Measurements from ENCODE around the gene SLC6A19.

SLC6A19 gene

DNA sequence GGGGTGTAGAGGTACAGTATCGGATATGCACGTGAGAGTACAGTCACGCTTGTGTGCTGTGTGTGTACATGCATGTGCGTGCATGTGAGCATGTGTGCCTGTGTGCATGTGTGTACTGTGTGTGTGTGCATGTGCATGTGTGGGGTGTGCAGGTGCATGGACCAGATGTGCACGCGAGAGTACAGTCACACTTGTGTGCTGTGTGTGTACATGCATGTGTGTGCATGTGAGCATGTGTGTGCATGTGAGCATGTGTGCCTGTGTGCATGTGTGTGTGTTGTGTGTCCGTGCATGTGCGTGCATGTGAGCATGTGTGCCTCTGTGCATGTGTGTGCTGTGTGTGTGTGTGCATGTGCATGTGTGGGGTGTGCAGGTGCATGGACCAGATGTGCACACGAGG lies 10.3 kb downstream of the SLC6A19 start:
- DNase-seq, result no peak

DNA sequence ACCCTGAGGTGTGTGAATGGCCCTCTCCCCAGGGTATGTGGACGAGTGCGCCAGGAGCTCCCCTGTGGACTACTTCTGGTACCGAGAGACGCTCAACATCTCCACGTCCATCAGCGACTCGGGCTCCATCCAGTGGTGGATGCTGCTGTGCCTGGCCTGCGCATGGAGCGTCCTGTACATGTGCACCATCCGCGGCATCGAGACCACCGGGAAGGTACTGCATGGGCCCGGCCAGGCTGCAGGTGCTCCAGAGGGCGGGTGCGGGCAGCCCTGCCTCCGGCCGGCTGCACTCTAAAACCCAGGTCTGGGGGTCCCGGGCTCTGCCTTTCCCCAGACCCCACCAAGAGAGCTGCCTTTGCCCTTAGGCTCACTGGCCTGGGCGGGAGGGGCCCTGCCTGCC lies 10.9 kb downstream of the SLC6A19 start:
- no peak for DNase-seq

DNA sequence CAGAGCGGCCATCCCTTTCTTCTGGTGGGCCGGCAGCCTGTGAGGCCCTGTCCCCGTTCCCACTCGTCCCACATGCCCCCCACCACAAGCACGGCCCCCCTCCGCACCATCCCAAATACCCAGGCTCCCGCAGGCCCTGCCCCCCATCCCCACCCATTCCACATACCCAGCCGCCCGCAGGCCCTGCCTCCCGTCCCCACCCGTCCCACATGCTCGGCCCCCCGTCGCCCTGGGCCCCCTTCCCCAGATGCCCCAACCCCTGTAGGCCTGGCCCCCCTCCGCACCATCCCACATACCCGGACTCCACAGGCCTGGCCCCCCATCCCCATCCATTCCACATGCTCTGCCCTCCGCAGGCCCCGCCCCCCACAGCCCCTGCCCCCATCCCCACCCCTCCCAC lies 11.5 kb downstream of the SLC6A19 start:
- no peak for DNase-seq

DNA sequence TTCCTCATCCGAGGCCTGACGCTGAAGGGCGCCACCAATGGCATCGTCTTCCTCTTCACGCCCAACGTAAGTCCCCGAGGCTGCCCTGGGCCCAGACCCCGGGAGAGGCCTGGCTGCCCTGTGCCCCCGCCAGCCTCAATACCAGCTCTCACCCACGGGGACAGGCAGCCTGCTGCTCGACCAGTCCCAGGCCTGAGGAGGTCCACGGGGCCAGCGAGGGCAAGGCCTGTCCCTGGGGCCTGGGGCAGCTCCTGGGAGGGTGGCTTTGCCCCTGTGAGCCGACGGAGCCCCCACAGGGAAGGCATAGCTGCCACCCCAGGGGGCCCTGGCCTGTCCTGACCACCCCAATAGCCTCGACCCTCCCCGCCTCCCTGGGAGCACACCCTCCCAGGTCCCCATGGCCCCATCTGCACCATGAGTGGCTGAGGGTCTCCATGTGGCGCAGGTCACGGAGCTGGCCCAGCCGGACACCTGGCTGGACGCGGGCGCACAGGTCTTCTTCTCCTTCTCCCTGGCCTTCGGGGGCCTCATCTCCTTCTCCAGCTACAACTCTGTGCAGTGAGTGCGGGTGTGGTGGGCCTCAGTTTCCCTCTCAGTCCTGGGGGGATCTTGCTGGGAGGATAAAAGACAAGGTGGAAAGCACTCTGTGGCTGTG lies 12.2 kb downstream of the SLC6A19 start:
- DNase-seq, result no peak

DNA sequence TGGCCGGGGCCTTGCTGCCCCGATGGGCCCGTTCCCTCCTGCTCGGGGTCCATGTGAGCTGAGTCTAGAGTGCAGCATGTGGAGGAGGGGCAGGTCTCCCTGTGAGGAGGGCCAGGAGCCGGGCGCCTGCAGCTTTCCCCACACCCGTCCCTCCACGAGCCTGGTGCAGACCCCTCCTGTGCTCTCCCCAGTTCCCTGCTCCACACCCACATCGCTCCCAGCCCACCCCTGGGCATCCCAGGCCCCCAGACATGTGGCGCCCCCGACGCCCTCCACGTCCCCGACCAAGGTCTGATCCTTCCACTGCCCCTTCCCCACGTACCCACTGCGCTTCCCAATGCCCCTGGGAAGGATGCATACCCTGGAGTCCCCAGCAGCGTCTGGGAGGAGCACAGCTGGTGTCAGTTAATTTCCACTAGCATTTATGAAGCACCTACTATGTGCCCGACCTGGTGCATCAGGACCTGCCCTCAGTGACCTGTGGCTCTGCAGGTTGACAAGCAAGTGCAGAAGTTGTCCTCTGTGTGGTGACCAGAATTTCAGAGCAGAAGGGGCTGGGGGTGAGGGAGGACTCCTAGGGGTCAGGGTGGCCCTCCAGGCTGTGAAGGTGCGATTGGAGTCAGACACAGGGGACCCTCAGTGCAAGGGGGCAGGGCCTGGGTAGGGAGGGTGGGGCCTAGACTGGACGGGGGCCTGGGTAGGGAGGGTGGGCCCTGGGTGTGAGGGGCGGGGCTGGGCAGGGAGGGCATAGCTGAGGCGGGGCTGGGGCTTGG lies 13.0 kb downstream of the SLC6A19 start:
- no peak for DNase-seq

DNA sequence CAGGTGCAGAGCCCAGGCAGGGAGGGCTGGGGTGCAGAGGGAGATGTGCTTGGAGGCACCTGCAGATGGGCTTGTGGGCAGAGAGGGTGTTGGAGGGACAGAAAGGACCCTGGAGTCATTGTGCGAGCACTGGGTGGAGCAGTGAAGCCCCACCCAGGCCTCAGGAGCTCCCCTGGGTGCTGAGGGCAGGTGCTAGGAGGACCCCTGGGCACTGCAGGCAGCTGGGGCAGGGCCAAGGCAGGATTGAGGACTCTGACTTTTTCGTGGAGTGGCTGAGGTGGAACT lies 13.5 kb downstream of the SLC6A19 start:
- no peak for DNase-seq

DNA sequence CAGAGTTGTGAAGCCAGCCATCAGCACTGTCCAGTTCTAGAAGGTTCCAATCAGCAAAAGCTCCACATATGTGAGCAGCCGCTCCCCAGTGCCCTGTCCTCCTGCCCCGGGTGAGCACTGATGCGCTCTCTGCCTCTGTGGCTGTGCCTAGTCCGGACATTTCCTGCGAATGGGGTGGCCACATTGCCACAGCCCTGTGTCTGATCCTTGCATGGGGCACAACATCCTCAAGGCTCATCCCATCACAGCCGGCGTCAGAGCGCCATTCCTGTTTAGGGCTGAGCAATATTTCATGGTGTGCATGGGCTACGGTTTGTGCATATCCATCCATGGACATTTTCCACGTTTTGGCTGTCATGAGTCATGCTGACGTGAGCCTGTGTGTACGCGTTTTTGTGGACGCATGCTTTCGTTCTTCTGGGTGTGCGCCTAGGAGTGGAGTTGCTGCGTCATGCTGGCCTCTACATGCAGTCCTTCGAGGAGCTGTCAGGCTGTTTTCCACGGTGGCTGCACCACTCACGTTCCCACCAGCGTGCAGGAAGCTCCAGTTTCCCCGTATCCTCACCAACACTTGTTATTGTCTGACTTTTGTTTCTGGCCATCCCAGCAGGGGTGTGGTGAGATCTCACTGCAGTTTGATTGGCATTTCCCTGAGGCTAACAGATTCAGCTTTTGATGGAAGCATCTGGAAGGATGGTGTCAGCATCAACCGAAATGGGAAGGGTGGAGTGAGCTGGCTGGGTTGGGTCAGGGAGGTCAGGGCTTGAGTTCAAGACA lies 14.1 kb downstream of the SLC6A19 start:
- DNase-seq, result no peak

DNA sequence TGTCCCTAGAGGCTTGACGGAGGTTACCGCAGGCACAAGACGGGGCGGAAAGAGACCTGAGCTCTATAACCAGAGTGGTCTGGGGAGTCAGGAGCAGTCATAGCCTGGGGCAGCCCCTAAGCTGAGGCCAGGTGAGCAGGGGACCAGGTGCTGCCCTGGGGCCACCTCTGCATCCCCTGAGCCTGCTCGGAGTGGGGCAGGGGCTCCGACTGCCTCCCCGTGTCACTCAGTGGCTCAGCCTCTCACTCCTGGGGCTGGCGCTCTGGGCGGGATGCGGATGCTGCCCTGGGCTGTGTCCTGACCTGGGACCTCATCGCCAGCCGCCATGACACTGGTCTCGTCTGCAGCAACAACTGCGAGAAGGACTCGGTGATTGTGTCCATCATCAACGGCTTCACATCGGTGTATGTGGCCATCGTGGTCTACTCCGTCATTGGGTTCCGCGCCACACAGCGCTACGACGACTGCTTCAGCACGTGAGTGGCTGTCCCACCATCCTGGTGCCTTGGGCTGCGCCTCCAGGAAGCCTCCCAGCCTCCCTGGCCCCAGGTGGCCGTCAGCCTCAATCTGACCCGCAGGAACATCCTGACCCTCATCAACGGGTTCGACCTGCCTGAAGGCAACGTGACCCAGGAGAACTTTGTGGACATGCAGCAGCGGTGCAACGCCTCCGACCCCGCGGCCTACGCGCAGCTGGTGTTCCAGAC lies 15.0 kb downstream of the SLC6A19 start:
- DNase-seq, result no peak

DNA sequence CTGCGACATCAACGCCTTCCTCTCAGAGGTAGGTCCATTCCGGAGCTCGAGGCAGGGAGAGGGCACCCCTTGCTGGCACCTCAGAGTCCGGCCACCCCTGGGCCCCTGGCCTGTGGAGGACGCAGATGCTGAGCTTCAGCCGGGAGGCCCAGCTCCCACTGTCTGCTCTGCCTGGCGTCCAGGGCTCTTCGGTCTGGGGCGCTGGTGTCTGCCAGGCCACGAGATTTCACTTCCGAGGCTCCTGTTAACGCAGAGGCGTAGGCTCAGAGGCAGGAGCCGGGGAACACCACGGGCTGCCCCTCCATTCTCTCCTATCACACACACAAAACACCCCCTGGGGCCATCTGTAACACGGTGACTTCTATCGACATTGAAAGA lies 15.5 kb downstream of the SLC6A19 start:
- DNase-seq, result no peak

DNA sequence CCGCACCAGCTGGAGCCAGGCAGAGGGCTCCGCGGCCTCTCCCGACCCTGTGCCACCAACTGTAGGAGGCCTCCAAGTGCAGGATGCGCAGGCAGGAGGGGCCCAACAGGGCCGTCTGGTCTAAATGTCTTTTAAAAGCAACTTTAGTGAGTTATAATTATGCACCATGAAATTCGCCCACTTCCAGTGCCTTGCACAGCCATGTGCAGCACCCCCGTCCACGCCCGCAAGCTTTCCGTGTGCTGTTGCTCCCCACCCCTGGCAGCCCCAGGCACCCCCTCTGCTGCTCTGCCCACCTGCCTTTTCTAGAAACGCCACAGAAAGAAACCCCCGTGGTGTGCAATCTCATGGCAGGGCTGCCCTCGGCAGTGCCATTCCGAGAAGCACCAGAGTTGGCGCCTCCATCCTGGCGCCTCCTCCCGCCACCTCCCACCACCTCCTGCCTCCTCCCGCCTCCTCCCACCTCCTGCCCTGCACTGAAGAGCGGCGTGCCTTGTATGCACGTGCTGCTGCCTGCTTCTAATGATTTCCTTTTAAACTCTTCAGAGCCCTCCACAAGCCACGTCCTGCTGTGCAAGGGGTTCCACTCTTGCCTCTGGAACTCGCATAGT lies 16.3 kb downstream of the SLC6A19 start:
- DNase-seq, result no peak

DNA sequence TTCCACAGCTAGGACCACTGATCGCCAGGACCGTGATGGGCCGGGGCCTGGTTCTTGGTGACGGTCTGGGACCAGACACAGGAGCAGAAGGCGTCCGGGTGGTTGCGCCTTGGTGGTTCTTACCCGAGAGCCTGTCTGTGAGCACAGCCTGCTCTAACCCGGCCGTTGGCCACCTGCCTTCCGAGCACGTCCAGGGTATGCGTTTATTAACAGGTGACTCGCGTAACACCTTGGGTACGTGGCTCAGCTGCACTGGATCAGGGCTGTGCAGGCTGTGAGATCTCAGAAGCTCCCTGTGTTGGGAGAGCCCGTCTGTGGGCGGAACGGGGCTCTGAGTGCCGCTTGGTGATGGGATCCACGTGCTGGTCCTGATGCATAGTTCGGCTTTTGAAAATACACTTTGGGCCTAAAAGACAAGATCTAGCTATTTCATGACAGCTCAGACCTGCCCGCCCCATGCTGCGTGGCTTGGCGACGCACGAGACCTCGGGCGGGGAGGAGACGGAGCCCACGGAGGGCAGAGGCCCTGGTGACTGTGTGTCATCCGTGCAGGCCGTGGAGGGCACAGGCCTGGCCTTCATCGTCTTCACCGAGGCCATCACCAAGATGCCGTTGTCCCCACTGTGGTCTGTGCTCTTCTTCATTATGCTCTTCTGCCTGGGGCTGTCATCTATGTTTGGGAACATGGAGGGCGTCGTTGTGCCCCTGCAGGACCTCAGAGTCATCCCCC lies 17.1 kb downstream of the SLC6A19 start:
- no peak for DNase-seq

DNA sequence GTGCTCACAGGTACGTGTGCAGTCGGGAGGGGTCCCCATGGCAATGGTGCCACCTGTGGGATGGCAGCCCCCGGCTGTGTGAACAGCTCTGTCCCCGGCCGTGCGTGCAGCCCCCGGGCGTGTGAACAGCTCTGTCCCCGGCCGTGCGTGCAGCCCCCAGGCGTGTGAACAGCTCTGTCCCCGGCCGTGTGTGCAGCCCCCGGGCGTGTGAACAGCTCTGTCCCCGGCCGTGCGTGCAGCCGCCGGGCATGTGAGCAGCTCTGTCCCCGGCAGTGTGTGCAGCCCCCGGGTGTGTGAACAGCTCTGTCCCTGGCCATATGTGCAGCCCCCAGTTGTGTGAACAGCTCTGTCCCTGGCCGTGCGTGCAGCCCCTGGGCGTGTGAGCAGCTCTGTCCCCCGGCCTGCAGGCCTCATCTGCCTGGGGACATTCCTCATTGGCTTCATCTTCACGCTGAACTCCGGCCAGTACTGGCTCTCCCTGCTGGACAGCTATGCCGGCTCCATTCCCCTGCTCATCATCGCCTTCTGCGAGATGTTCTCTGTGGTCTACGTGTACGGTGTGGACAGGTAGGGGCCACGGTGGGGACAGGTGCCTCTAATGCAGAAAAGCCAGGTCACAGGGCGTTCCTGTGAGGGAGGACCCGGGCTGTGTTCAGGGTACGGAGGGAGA lies 17.8 kb downstream of the SLC6A19 start:
- DNase-seq, result no peak

DNA sequence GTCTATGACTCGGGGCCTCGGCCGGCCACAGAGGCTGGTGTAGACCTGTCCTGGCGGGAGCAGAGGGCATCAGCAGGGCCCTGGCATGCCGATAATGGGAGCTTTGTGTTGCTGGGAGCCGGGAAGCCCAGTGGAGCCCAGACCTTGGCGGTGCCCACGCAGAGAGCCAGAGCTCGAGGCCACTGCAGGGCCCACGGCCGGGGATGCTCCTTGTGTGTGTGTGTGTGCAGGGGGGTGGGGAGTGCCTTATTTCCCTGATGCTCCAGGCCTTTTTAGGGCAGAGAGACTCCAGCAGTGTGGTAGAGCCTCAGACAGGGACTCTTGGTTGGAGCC lies 18.3 kb downstream of the SLC6A19 start:
- DNase-seq, result no peak

DNA sequence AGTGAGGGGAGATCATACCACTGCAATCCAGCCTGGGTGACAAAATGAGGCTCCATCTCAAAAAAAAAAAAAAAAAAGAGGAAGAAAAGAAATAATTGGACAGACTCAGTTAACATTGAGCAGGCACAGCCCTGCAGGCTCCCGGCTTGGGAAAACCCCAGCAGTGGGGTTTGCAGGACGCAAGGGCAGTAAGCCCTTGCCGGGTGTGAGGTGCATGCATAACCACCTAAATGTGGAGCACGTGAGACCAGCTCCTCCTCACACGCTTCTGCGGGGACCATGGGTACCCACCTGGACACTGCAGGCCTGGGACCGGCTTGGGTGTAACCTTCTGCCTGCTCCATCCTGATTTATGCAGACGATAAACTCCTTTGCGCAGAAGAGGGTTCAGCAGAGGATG lies 19.0 kb downstream of the SLC6A19 start:
- DNase-seq, result no peak

DNA sequence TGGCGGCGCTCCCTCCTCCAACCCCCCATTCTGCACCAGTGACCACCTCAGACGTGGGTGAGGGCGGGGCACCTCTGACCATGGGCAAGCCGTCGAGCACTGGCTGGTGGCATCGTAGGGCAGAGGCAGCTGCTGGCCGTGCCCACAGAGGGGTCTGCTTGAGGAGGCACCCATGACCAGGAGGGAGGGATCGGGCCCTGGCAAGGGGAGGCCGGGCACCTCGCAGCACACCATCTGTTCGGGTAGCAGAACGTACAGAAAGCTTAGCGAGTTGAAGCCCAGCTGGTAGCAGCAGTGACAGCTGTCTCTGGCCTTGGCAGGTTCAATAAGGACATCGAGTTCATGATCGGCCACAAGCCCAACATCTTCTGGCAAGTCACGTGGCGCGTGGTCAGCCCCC lies 19.4 kb downstream of the SLC6A19 start:
- DNase-seq, result no peak

DNA sequence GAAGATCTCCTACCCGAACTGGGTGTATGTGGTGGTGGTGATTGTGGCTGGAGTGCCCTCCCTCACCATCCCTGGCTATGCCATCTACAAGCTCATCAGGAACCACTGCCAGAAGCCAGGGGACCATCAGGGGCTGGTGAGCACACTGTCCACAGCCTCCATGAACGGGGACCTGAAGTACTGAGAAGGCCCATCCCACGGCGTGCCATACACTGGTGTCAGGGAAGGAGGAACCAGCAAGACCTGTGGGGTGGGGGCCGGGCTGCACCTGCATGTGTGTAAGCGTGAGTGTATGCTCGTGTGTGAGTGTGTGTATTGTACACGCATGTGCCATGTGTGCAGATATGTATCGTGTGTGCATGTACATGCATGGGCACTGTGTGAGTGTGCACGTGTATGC lies 20.3 kb downstream of the SLC6A19 start:
- DNase-seq, result no peak

DNA sequence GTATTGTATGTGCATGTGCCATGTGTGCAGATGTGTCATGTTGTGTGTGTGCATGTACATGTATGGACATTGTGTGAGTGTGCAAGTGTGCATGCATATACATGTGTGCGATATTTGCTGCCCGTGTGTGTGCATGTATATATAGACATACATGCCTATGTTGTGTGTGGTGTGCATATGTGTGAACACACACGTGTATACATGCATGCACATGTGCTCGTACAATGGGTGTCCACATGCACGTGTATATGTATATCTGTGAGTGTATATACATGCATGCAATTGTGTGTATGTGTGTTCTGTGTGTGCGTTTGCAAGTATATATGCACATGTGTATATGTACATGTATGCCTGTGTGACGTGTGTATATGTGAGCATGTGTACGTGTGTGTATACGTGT lies 20.8 kb downstream of the SLC6A19 start:
- DNase-seq, result no peak

DNA sequence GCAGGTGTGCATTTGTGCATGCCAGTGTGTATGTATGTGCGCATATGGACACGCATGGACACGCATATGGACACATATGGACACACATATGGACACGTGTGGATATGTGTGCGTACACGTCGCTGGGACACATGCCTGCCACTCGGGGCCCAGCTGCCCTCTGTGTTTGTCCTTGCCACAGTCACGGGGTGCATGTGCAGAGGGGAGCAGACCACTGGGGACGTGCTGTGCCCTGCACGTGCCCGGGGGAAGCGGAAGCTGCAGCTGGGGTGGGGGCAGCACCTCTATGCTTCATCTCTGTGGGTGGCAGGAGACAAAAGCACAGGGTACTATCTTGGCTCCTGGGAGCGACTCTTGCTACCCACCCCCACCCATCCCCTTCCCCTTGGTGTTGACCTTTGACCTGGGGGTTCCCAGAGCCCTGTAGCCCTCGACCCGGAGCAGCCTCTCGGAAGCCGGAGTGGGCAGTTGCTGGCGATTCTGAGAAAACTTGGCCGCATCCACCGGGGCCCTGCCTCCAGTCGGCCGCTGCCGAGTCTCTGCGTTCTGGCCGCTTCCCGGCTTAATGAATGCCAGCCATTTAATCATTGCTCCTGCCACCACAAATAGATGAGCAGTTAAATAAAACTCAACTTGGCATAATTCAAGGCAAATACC lies 21.4 kb downstream of the SLC6A19 start:
- DNase-seq, result no peak

DNA sequence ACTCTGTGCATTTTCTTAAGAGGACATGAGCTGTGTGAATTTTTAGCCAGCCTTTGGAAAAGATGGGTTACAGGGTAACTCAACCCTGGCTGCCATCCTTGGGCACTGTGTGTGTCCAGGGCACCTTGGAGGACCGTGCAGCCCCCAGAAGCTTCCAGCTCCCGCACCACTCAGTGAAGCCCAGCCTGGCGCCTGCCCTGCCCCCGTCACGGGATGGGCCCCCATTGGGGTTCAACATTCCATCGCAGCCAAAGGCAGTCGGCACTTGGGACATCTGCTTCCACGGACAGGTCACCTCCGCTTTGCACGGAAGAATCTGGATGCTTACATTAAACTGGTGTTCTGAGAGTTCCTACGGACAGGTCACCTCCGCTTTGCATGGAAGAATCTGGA lies 21.9 kb downstream of the SLC6A19 start:
- no peak for DNase-seq

DNA sequence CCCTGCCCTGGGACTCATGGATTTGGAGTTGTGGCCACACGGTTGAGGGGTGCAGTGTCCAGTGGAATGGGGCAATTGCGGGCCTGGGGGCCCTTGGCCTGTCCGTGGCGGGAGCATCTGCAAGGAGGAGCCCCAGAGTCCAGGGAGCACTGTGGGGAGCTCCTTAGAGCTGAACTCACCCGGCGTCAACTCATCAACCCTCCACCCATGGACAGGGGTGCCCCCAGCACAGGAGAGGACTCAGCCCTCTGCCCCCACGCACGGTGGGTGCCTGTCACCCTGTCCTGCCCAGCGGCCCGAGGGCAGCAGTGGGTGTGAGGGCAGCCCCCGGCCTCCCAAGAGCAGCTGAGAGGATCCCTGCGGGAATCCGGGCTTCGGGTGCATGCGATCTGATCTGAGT lies 23.2 kb downstream of the SLC6A19 start:
- no peak for DNase-seq

DNA sequence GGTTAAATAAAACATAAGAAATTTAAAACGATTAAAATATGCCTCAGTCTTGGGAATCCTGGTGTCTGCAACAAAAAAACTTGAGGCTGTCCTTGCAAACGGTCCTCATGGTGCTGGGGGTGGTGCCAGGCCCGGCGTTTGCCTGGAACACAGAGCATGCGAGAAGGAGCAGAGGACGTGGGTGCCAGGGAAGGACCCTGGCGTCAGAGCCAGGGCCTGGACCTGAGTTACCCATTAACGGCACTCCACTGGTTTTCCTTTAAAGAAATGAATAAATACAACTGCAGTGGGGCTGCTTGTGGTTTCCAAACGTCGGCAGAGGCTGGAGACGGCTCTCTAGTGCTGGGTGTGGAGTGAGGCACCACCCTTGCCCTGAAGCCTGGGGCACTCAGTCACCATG lies 23.7 kb downstream of the SLC6A19 start, which contains the start of gene SLC6A18:
Gene SLC6A18 (plus strand): TSS at position 301 of the 400 bp plus-strand sequence. CDS start 97 bp downstream, at position 398.
- DNase-seq, result no peak
